ENCODE results near the gene LAMA4.
"Not testable (repeated sequence)": the region's sequence is repeated elsewhere in the genome, so short reads cannot be mapped to it uniquely, and the experiment has no call there.

The LAMA4 gene

GRCh38 chr6:112116221-112116620 is 138.1 kb downstream of the LAMA4 start:
- Histone ChIP-seq H3K9ac (ENCODE audit: low read depth, low read length) (no peak overlapping the region), H3K27ac (ENCODE audit: low read length) (no peak overlapping the region), H3K4me1 (ENCODE audit: insufficient read depth, low read length) (no peaks in the 10 kb centered on the region), H3K36me3 (ENCODE audit: insufficient read depth, low read depth, low read length) (no peaks in the 10 kb centered on the region), H3K27me3 (ENCODE audit: insufficient read depth, low read length) (no peaks in the 10 kb centered on the region), H3K9me3 (ENCODE audit: insufficient read depth, low read depth, low read length) (no peaks in the 10 kb centered on the region), H3K4me3 (ENCODE audit: low read length) (no peak overlapping the region)

GRCh38 chr6:112114577-112115223 is 139.7 kb downstream of the LAMA4 start:
- Histone ChIP-seq H3K27ac (ENCODE audit: low read length) (no peak overlapping the region), H3K9ac (ENCODE audit: low read depth, low read length) (no peak overlapping the region), H3K9me3 (ENCODE audit: insufficient read depth, low read depth, low read length) (no peaks in the 10 kb centered on the region), H3K36me3 (ENCODE audit: insufficient read depth, low read depth, low read length) (no peaks in the 10 kb centered on the region), H3K27me3 (ENCODE audit: insufficient read depth, low read length) (no peaks in the 10 kb centered on the region), H3K4me1 (ENCODE audit: insufficient read depth, low read length) (no peaks in the 10 kb centered on the region), H3K4me3 (ENCODE audit: low read length) (no peak overlapping the region)

- Histone ChIP-seq H3K27me3 (ENCODE audit: insufficient read depth, low read length) (no peaks in the 10 kb centered on the region), H3K9me3 (ENCODE audit: insufficient read depth, low read depth, low read length) (no peaks in the 10 kb centered on the region), H3K4me1 (ENCODE audit: insufficient read depth, low read length) (no peaks in the 10 kb centered on the region), H3K36me3 (ENCODE audit: insufficient read depth, low read depth, low read length) (no peaks in the 10 kb centered on the region), H3K27ac (ENCODE audit: low read length) (no peak overlapping the region), H3K9ac (ENCODE audit: low read depth, low read length) (no peak overlapping the region), H3K4me3 (ENCODE audit: low read length) (no peak overlapping the region)
Observed at GRCh38 chr6:112113918-112114317, 140.4 kb downstream of the LAMA4 start.

GRCh38 chr6:112113431-112113830 is 140.9 kb downstream of the LAMA4 start:
- no peaks in the 10 kb centered on the region for H3K36me3 ChIP-seq (ENCODE audit: insufficient read depth, low read depth, low read length)
- no peak overlapping the region for H3K9ac ChIP-seq (ENCODE audit: low read depth, low read length)
- H3K4me3 ChIP-seq (ENCODE audit: low read length): no peak overlapping the region
- no peaks in the 10 kb centered on the region for H3K27me3 ChIP-seq (ENCODE audit: insufficient read depth, low read length)
- no peaks in the 10 kb centered on the region for H3K9me3 ChIP-seq (ENCODE audit: insufficient read depth, low read depth, low read length)
- no peak overlapping the region for H3K27ac ChIP-seq (ENCODE audit: low read length)
- no peaks in the 10 kb centered on the region for H3K4me1 ChIP-seq (ENCODE audit: insufficient read depth, low read length)

GRCh38 chr6:112109262-112109661 is 145.1 kb downstream of the LAMA4 start:
- H3K9ac ChIP-seq (ENCODE audit: low read depth, low read length): no peak overlapping the region
- H3K27ac ChIP-seq (ENCODE audit: low read length): no peak overlapping the region
- H3K4me3 ChIP-seq (ENCODE audit: low read length): no peak overlapping the region
- H3K36me3 ChIP-seq (ENCODE audit: insufficient read depth, low read depth, low read length): no peaks in the 10 kb centered on the region
- H3K4me1 ChIP-seq (ENCODE audit: insufficient read depth, low read length): no peaks in the 10 kb centered on the region
- no peaks in the 10 kb centered on the region for H3K27me3 ChIP-seq (ENCODE audit: insufficient read depth, low read length)
- no peaks in the 10 kb centered on the region for H3K9me3 ChIP-seq (ENCODE audit: insufficient read depth, low read depth, low read length)

- no peak overlapping the region for H3K9ac ChIP-seq (ENCODE audit: low read depth, low read length)
- no peaks in the 10 kb centered on the region for H3K36me3 ChIP-seq (ENCODE audit: insufficient read depth, low read depth, low read length)
- no peak overlapping the region for H3K27ac ChIP-seq (ENCODE audit: low read length)
- H3K4me1 ChIP-seq (ENCODE audit: insufficient read depth, low read length): no peaks in the 10 kb centered on the region
- H3K4me3 ChIP-seq (ENCODE audit: low read length): no peak overlapping the region
- H3K9me3 ChIP-seq (ENCODE audit: insufficient read depth, low read depth, low read length): no peaks in the 10 kb centered on the region
- no peaks in the 10 kb centered on the region for H3K27me3 ChIP-seq (ENCODE audit: insufficient read depth, low read length)
Observed at GRCh38 chr6:112106562-112106961, 147.8 kb downstream of the LAMA4 start.

- H3K4me3 ChIP-seq (ENCODE audit: low read length); H3K9me3 ChIP-seq (ENCODE audit: insufficient read depth, low read depth, low read length); H3K36me3 ChIP-seq (ENCODE audit: insufficient read depth, low read depth, low read length); H3K9ac ChIP-seq (ENCODE audit: low read depth, low read length); H3K4me1 ChIP-seq (ENCODE audit: insufficient read depth, low read length); H3K27ac ChIP-seq (ENCODE audit: low read length); H3K27me3 ChIP-seq (ENCODE audit: insufficient read depth, low read length): not testable (repeated sequence)
Observed at GRCh38 chr6:112106026-112106425, 148.3 kb downstream of the LAMA4 start.

- no peaks in the 10 kb centered on the region for H3K36me3 ChIP-seq (ENCODE audit: insufficient read depth, low read depth, low read length)
- no peaks in the 10 kb centered on the region for H3K27me3 ChIP-seq (ENCODE audit: insufficient read depth, low read length)
- no peak overlapping the region for H3K27ac ChIP-seq (ENCODE audit: low read length)
- no peaks in the 10 kb centered on the region for H3K9me3 ChIP-seq (ENCODE audit: insufficient read depth, low read depth, low read length)
- H3K4me3 ChIP-seq (ENCODE audit: low read length): peak overlapping the region; percentile 13
- H3K9ac ChIP-seq (ENCODE audit: low read depth, low read length): no peak overlapping the region
- H3K4me1 ChIP-seq (ENCODE audit: insufficient read depth, low read length): peaks cover 18% of the 10 kb centered on the region; the same call in 1 of the 2 replicates
Observed at GRCh38 chr6:112100561-112100960, 153.8 kb downstream of the LAMA4 start.

- Histone ChIP-seq H3K9me3 (ENCODE audit: insufficient read depth, low read depth, low read length) (no peaks in the 10 kb centered on the region), H3K27me3 (ENCODE audit: insufficient read depth, low read length) (no peaks in the 10 kb centered on the region), H3K4me3 (ENCODE audit: low read length) (no peak overlapping the region), H3K27ac (ENCODE audit: low read length) (no peak overlapping the region), H3K4me1 (ENCODE audit: insufficient read depth, low read length) (peaks cover 18% of the 10 kb centered on the region; the same call in 1 of the 2 replicates), H3K9ac (ENCODE audit: low read depth, low read length) (no peak overlapping the region), H3K36me3 (ENCODE audit: insufficient read depth, low read depth, low read length) (no peaks in the 10 kb centered on the region)
Observed at GRCh38 chr6:112096901-112097300, 157.5 kb downstream of the LAMA4 start.

GRCh38 chr6:112087916-112088315 is 166.5 kb downstream of the LAMA4 start:
- Histone ChIP-seq H3K9me3 (ENCODE audit: insufficient read depth, low read depth, low read length) (no peaks in the 10 kb centered on the region), H3K4me1 (ENCODE audit: insufficient read depth, low read length) (no peaks in the 10 kb centered on the region), H3K9ac (ENCODE audit: low read depth, low read length) (peak overlapping the region; percentile 81; the same call in 1 of the 2 replicates), H3K4me3 (ENCODE audit: low read length) (peak overlapping the region; percentile 93), H3K36me3 (ENCODE audit: insufficient read depth, low read depth, low read length) (peaks cover 20% of the 10 kb centered on the region; the same call in 1 of the 2 replicates), H3K27me3 (ENCODE audit: insufficient read depth, low read length) (peaks cover 8% of the 10 kb centered on the region; the same call in 1 of the 2 replicates), H3K27ac (ENCODE audit: low read length) (no peak overlapping the region)

GRCh38 chr6:112087136-112087911 is 167.0 kb downstream of the LAMA4 start, which contains the start of the genes FAM229B and TUBE1:
FAM229B (plus strand) TSS chr6:112087591; CDS start chr6:112099284, 11,693 bp downstream.
TUBE1 (minus strand) TSS chr6:112087482; CDS start chr6:112087434, 48 bp downstream.
- peak within 1 kb of the TSS; percentile 93 for H3K4me3 ChIP-seq (ENCODE audit: low read length)
- peak within 1 kb of the TSS; percentile 81 for H3K9ac ChIP-seq (ENCODE audit: low read depth, low read length)
- H3K36me3 ChIP-seq (ENCODE audit: insufficient read depth, low read depth, low read length): peaks cover 20% of the 10 kb centered on the region; the same call in 1 of the 2 replicates
- H3K27ac ChIP-seq (ENCODE audit: low read length): no peak within 1 kb of the TSS
- H3K4me1 ChIP-seq (ENCODE audit: insufficient read depth, low read length): no peaks in the 10 kb centered on the region
- H3K27me3 ChIP-seq (ENCODE audit: insufficient read depth, low read length): peaks cover 8% of the 10 kb centered on the region; the same call in 1 of the 2 replicates
- H3K9me3 ChIP-seq (ENCODE audit: insufficient read depth, low read depth, low read length): no peaks in the 10 kb centered on the region

GRCh38 chr6:112086744-112087135 is 167.6 kb downstream of the LAMA4 start:
- Histone ChIP-seq H3K9ac (ENCODE audit: low read depth, low read length) (peak overlapping the region; percentile 81), H3K36me3 (ENCODE audit: insufficient read depth, low read depth, low read length) (peaks cover 20% of the 10 kb centered on the region; the same call in 1 of the 2 replicates), H3K27me3 (ENCODE audit: insufficient read depth, low read length) (peaks cover 8% of the 10 kb centered on the region; the same call in 1 of the 2 replicates), H3K27ac (ENCODE audit: low read length) (no peak overlapping the region), H3K4me3 (ENCODE audit: low read length) (peak overlapping the region; percentile 93), H3K4me1 (ENCODE audit: insufficient read depth, low read length) (no peaks in the 10 kb centered on the region), H3K9me3 (ENCODE audit: insufficient read depth, low read depth, low read length) (no peaks in the 10 kb centered on the region)
